ENCODE measurements around the gene PREB. TPM values are rescaled to one million over a fixed set of nuclear protein-coding genes. Genes with fewer than 3 reads are reported as not detected.

Gene PREB
- polyA plus RNA-seq, 3 donors = 70.0 to 78.2 (median 71.7) TPM

DNA sequence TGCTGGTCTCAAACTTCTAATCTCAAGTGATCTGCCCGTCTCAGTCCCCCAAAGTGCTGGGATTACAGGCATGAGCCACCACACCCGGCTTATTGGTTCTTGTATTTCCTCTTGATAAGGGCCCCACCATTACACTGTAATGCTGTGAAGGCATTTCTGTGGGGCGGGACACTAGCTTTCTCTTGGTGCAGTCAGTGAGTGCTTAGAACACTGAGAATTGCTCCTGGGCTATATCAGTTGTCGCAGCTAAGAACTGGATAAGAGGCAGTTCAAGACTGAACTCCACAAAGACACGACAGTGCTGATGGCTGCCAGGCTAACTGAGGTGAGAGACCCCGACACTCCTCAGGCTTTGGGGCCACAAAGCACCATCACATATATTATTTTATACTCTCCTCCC, 45.8 kb downstream of the PREB start:
- Mint-ChIP-seq H3K9me3 (no peaks in the 10 kb centered on the region), H3K27me3 (ENCODE audit: low read depth in 3 of 3) (peaks cover 0 to 7% (median 6%) of the 10 kb centered on the region in 3 donors), H3K4me1 (peaks cover 23% of the 10 kb centered on the region), H3K36me3 (peaks cover 0 to 3% of the 10 kb centered on the region in 2 donors), H3K27ac (no peak overlapping the region), H3K4me3 (no peak overlapping the region)
- no peak overlapping the region for H2AFZ ChIP-seq (ENCODE audit: insufficient read depth, low read depth, low read length, poor library complexity, severe bottlenecking)
- H3K27ac ChIP-seq (ENCODE audit: low read depth in 1 of 2, low read length in 2 of 2) = no peak overlapping the region
- H3K4me3 ChIP-seq (replicated peaks in 1 of 3; ENCODE audit: low read depth in 2 of 3, low read length in 3 of 3) = no peak overlapping the region
- H3K9ac ChIP-seq (ENCODE audit: insufficient read depth, low read length, poor library complexity, severe bottlenecking) = no peak overlapping the region
- DNase-seq = no peak
- no peaks in the 10 kb centered on the region for H3K27me3 ChIP-seq (ENCODE audit: control insufficient read depth in 2 of 2, insufficient read depth in 2 of 2, low read length in 2 of 2)
- H3K36me3 ChIP-seq (replicated peaks in 1 of 2; ENCODE audit: control insufficient read depth in 1 of 2, insufficient read depth in 2 of 2, low read length in 2 of 2) = no peaks in the 10 kb centered on the region
- intact Hi-C loops (cut with micrococcal nuclease) = loop anchor here (5.0 kb wide), 2 partner anchors 36 to 124 kb away; partner anchors contain the start of genes AGBL5 (in 2 of the 2), ATRAID (in 1 of the 2) and SLC5A6 (in 1 of the 2)
- no peaks in the 10 kb centered on the region for H3K9me3 ChIP-seq (replicated peaks in 1 of 2; ENCODE audit: control insufficient read depth in 1 of 2, insufficient read depth in 1 of 2, low read length in 2 of 2)
- peaks cover 18 to 25% of the 10 kb centered on the region in 2 donors for H3K4me1 ChIP-seq (ENCODE audit: control insufficient read depth in 1 of 2, insufficient read depth in 2 of 2, low read length in 2 of 2)
- 100% methylated on average over 3 of the region's 6 CpGs for WGBS (ENCODE audit: insufficient coverage)
- H4K20me1 ChIP-seq (ENCODE audit: insufficient read depth, low read length) = no peaks in the 10 kb centered on the region
- H3K4me2 ChIP-seq (replicated peaks; ENCODE audit: extremely low read depth, low read length, poor library complexity, severe bottlenecking) = no peak overlapping the region
- no peaks in the 10 kb centered on the region for H3K79me2 ChIP-seq (ENCODE audit: insufficient read depth, low read length)
- TF ChIP-seq, protein P1, sequence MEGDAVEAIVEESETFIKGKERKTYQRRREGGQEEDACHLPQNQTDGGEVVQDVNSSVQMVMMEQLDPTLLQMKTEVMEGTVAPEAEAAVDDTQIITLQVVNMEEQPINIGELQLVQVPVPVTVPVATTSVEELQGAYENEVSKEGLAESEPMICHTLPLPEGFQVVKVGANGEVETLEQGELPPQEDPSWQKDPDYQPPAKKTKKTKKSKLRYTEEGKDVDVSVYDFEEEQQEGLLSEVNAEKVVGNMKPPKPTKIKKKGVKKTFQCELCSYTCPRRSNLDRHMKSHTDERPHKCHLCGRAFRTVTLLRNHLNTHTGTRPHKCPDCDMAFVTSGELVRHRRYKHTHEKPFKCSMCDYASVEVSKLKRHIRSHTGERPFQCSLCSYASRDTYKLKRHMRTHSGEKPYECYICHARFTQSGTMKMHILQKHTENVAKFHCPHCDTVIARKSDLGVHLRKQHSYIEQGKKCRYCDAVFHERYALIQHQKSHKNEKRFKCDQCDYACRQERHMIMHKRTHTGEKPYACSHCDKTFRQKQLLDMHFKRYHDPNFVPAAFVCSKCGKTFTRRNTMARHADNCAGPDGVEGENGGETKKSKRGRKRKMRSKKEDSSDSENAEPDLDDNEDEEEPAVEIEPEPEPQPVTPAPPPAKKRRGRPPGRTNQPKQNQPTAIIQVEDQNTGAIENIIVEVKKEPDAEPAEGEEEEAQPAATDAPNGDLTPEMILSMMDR (IDR thresholded peaks at IDR 0.05) = no peak

DNA sequence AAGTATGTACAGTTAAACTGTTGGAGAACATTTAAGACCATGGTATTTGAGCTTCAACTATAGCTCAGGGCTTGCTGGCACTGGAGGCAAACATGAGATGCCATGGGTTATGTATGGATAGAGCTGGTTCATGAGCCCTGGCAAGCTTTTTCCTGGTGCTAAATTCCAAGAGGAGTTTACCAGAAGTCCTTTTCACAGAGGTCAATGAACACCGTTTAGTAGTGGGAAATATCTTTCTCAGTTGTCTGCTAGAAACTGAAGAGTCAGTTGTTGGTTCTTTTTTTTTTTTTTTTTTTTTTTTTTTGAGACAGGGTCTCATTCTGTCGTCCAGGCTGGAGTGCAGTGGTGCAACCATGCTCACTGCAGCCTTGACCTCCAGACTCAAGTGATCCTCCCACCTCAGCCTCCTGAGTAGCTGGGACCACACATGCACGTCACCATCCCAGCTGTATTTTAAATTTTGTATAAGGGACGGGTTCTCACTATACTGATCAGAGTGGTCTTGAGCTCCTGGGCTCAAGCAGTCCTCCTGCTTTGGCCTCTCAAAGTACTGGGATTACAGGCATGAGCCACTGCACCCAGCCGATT, 46.5 kb downstream of the PREB start:
- peaks cover 18 to 25% of the 10 kb centered on the region in 2 donors for H3K4me1 ChIP-seq (ENCODE audit: control insufficient read depth in 1 of 2, insufficient read depth in 2 of 2, low read length in 2 of 2)
- peaks cover 0 to 7% (median 5%) of the 10 kb centered on the region in 3 donors for H3K27me3 Mint-ChIP-seq (ENCODE audit: low read depth in 3 of 3)
- H3K27ac Mint-ChIP-seq = no peak overlapping the region
- no peak overlapping the region for H3K9ac ChIP-seq (ENCODE audit: insufficient read depth, low read length, poor library complexity, severe bottlenecking)
- H3K4me3 Mint-ChIP-seq = no peak overlapping the region
- WGBS (ENCODE audit: insufficient coverage) = 100% methylated on average over 1 of the region's 5 CpGs
- H2AFZ ChIP-seq (ENCODE audit: insufficient read depth, low read depth, low read length, poor library complexity, severe bottlenecking) = no peak overlapping the region
- intact Hi-C loops (cut with micrococcal nuclease) = loop anchor here (5.0 kb wide), 2 partner anchors 36 to 124 kb away; partner anchors contain the start of genes AGBL5 (in 2 of the 2), ATRAID (in 1 of the 2) and SLC5A6 (in 1 of the 2)
- H3K36me3 ChIP-seq (replicated peaks in 1 of 2; ENCODE audit: control insufficient read depth in 1 of 2, insufficient read depth in 2 of 2, low read length in 2 of 2) = no peaks in the 10 kb centered on the region
- no peaks in the 10 kb centered on the region for H4K20me1 ChIP-seq (ENCODE audit: insufficient read depth, low read length)
- TF ChIP-seq, protein P1 (IDR thresholded peaks at IDR 0.05) = no peak
- H3K36me3 Mint-ChIP-seq = peaks cover 0 to 3% of the 10 kb centered on the region in 2 donors
- no peaks in the 10 kb centered on the region for H3K79me2 ChIP-seq (ENCODE audit: insufficient read depth, low read length)
- no peak for DNase-seq
- no peaks in the 10 kb centered on the region for H3K9me3 Mint-ChIP-seq
- H3K4me2 ChIP-seq (replicated peaks; ENCODE audit: extremely low read depth, low read length, poor library complexity, severe bottlenecking) = no peak overlapping the region
- peaks cover 23% of the 10 kb centered on the region for H3K4me1 Mint-ChIP-seq
- no peak overlapping the region for H3K4me3 ChIP-seq (replicated peaks in 1 of 3; ENCODE audit: low read depth in 2 of 3, low read length in 3 of 3)
- no peak overlapping the region for H3K27ac ChIP-seq (ENCODE audit: low read depth in 1 of 2, low read length in 2 of 2)
- H3K9me3 ChIP-seq (replicated peaks in 1 of 2; ENCODE audit: control insufficient read depth in 1 of 2, insufficient read depth in 1 of 2, low read length in 2 of 2) = no peaks in the 10 kb centered on the region
- H3K27me3 ChIP-seq (ENCODE audit: control insufficient read depth in 2 of 2, insufficient read depth in 2 of 2, low read length in 2 of 2) = no peaks in the 10 kb centered on the region

All from CD14-positive monocyte (primary cell).